Gastroesophageal sphincter (tissue), 3 donors: ENCODE data around the gene CGGBP1.

Experiments used
- EP300 ChIP-seq: sonication (generic); formaldehyde crosslinking; IDR thresholded peaks from one replicate; pipeline ENCODE4 v1.6.1; 2017; ENCODE audit warnings: antibody characterized with exemption, mild to moderate bottlenecking
- POLR2A ChIP-seq, 2 donors: fragments of 450-650 bp; IDR thresholded peaks; one replicate each; pipeline ENCODE4 v1.6.1; 2017; ENCODE audit warnings: antibody characterized with exemption in 2 of 2, mild to moderate bottlenecking in 2 of 2, moderate library complexity in 1 of 2
- POLR2AphosphoS5 ChIP-seq: sonication (generic); formaldehyde crosslinking; IDR thresholded peaks from one replicate; pipeline ENCODE4 v1.6.1; 2017; ENCODE audit warnings: antibody characterized with exemption
- TF ChIP-seq, protein P1 (sequence below), 4 experiments: fragments of 200-600 bp in 2 of 4; fragments of 450-650 bp in 2 of 4; sonication (generic) in 1 of 4; IDR thresholded peaks; one replicate each; pipeline ENCODE4 v1.5.1; 2017 to 2019; ENCODE audit warnings: antibody characterized with exemption in 4 of 4, mild to moderate bottlenecking in 2 of 4, moderate library complexity in 2 of 4

DNA sequence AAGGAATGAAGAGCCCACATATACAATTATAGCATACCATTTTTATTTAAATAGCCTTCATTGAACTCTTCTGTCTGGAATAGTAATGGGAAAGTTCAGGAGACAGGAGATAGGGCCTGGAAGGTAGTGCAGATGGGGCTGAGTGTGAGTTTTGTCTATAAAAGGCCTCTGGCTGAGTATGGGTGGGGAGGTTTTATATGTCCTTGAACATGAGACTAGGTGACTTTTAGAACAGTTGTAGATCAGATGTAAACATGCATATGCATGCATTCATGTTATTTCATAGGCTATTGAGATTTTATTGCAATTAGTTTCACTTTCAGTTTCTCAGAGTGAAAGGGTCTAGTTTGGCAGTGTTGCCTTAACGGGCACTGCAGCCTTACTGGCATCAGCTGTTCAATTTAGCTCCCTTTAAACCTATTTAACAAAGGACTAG is 27.1 kb downstream of the CGGBP1 start:
- TF ChIP-seq, protein P1, sequence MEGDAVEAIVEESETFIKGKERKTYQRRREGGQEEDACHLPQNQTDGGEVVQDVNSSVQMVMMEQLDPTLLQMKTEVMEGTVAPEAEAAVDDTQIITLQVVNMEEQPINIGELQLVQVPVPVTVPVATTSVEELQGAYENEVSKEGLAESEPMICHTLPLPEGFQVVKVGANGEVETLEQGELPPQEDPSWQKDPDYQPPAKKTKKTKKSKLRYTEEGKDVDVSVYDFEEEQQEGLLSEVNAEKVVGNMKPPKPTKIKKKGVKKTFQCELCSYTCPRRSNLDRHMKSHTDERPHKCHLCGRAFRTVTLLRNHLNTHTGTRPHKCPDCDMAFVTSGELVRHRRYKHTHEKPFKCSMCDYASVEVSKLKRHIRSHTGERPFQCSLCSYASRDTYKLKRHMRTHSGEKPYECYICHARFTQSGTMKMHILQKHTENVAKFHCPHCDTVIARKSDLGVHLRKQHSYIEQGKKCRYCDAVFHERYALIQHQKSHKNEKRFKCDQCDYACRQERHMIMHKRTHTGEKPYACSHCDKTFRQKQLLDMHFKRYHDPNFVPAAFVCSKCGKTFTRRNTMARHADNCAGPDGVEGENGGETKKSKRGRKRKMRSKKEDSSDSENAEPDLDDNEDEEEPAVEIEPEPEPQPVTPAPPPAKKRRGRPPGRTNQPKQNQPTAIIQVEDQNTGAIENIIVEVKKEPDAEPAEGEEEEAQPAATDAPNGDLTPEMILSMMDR (IDR thresholded peaks at IDR 0.05) = no peak
- no peak for TF ChIP-seq POLR2A (IDR thresholded peaks at IDR 0.05)
- TF ChIP-seq POLR2AphosphoS5 = no peak
- TF ChIP-seq EP300 = no peak
